ENCODE results near the gene HYCC1. TPM values are rescaled to one million over a fixed set of nuclear protein-coding genes. Genes with fewer than 3 reads are reported as not detected.

Gene HYCC1
- total and polyA plus RNA-seq, 9 of the 15 experiments (the other 6 are each of a cell fraction or from before 2014, with no cell fraction given), result 11.2 to 40.6 (median 37.9) TPM

- POLR2A ChIA-PET, result interaction anchor here (0.7 to 1.6 kb wide), 2 partner anchors 14 to 1446 kb away, joined by 3 to 4 read pairs; no protein-coding TSS in a partner anchor
- ATAC-seq (no peak), FAIRE-seq (no peak)
These were observed 15.9 kb downstream of the HYCC1 start for GRCh38 chr7:22997871-22998518.

More at GRCh38 chr7:22997871-22998518, 15.9 kb downstream of the HYCC1 start:
- Histone ChIP-seq H4K20me1 (replicated peaks; ENCODE audit: control insufficient read depth, insufficient read depth, low read length) (no peaks in the 10 kb centered on the region), H3K36me3 (ENCODE audit: control insufficient read depth, insufficient read depth, low read length) (no peaks in the 10 kb centered on the region), H3K4me3 (no peak overlapping the region), H3K79me2 (ENCODE audit: control insufficient read depth, insufficient read depth, low read length) (peaks cover 75% of the 10 kb centered on the region), H3K9me1 (ENCODE audit: control insufficient read depth, insufficient read depth, low read length) (peaks cover 3% of the 10 kb centered on the region), H3K4me1 (replicated peaks in 1 of 2; ENCODE audit: control insufficient read depth in 2 of 2, insufficient read depth in 2 of 2, low read length in 2 of 2) (peaks cover 0 to 13% of the 10 kb centered on the region in 2 experiments; a peak in 2 of 5 replicates), H2AFZ (ENCODE audit: low read depth, low read length) (no peak overlapping the region), H3K27ac (ENCODE audit: extremely low read depth, low read depth, low read length) (no peak overlapping the region), H3K27me3 (ENCODE audit: control insufficient read depth in 2 of 2, insufficient read depth in 2 of 2, low read length in 2 of 2) (no peaks in the 10 kb centered on the region), H3K4me2 (ENCODE audit: insufficient read depth, low read length) (no peak overlapping the region), H3K9me3 (replicated peaks; ENCODE audit: control insufficient read depth, insufficient read depth, low read depth, low read length) (no peaks in the 10 kb centered on the region), H3K9ac (ENCODE audit: insufficient read depth in 1 of 2, low read depth in 2 of 2, low read length in 2 of 2) (no peak overlapping the region)
- CTCF ChIA-PET (ENCODE audit: low intra/inter-chr PET ratio), result no interaction called here
- intact Hi-C loops (cut with micrococcal nuclease) (no loop called here), in situ Hi-C loops (cut with MboI) (no loop called here)
- 69% methylated on average over 2 of the region's 2 CpGs for WGBS (ENCODE audit: insufficient coverage, low coverage, missing lambda C conversion rate)
- no peak for DNase-seq (ENCODE audit: extremely low read depth in 1 of 4, low spot score in 3 of 4)
- TF ChIP-seq STAT6 (CRISPR knock-in tag; IDR thresholded peaks at IDR 0.05) (no peak), ZNF140 (CRISPR knock-in tag; IDR thresholded peaks at IDR 0.05) (no peak), NCOA2 (IDR thresholded peaks at IDR 0.05; ENCODE audit: partially characterized antibody in 2 of 2) (no peak), MTA2 (IDR thresholded peaks at IDR 0.05; ENCODE audit: low read depth) (no peak), DACH1 (IDR thresholded peaks at IDR 0.05; ENCODE audit: partially characterized antibody) (no peak), PRDM10 (IDR thresholded peaks at IDR 0.05; ENCODE audit: partially characterized antibody) (no peak), ZFP36 (IDR thresholded peaks at IDR 0.05; ENCODE audit: low read depth, low read length, partially characterized antibody) (no peak), U2AF2 (optimal IDR thresholded peaks at IDR 0.05; ENCODE audit: low read depth, low read length) (no peak), HDAC8 (tag; IDR thresholded peaks at IDR 0.05) (no peak), OTX1 (CRISPR knock-in tag; IDR thresholded peaks at IDR 0.05) (no peak), GABPB1 (CRISPR knock-in tag; IDR thresholded peaks at IDR 0.05) (no peak)
- BruUV-seq (replicated peaks), result no TSS peak

Data from K562 (cell line).